ENCODE measurements around the gene FKBP5.

DNA sequence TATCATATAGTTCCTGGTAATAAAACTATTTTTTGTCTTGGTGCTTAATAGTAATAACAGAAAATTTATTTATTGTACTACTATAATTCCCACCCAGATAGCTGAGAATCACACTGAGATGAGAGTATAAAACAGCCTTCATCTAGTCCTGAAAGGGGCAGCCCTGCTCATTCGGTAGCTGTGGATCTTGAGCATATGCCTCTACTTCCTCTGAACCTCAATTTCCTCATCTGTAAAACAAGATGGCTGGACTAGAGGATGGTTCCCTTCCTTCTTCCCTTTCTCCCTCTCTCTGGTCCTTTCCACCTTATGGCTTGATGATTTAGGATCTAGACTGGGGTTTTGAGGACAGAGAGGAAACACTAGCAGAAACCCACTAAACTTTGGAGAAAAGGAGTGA lies 15.0 kb downstream of the FKBP5 start:
- TF ChIP-seq POLR2A (IDR thresholded peaks at IDR 0.05; ENCODE audit: low read length) (no peak), GATA1 (IDR thresholded peaks at IDR 0.05; ENCODE audit: low read depth, low read length) (no peak)
